Liver (tissue), 3 donors: ENCODE measurements around the gene DAZL.

Source experiments
- ATF3 ChIP-seq: IDR thresholded peaks from 2 replicates; pipeline ENCODE4 v1.6.1; 2016; ENCODE audit warnings: antibody characterized with exemption
- EGR1 ChIP-seq, 2 donors: IDR thresholded peaks; 2 replicates each; pipeline ENCODE4 v1.6.1; 2016 to 2018; ENCODE audit warnings: antibody characterized with exemption in 2 of 2, low read depth in 2 of 2
- MAX ChIP-seq: IDR thresholded peaks from 2 replicates; pipeline ENCODE4 v1.6.1; 2016; ENCODE audit warnings: antibody characterized with exemption
- NR2F2 ChIP-seq: IDR thresholded peaks from 2 replicates; pipeline ENCODE4 v1.6.1; 2016; ENCODE audit warnings: antibody characterized with exemption
- SP1 ChIP-seq: IDR thresholded peaks from 2 replicates; pipeline ENCODE4 v1.6.1; 2018; ENCODE audit warnings: antibody characterized with exemption, mild to moderate bottlenecking
- TAF1 ChIP-seq: conservative IDR thresholded peaks from 2 replicates; pipeline ENCODE4 v1.6.1; 2016; ENCODE audit warnings: antibody characterized with exemption, mild to moderate bottlenecking
- YY1 ChIP-seq: IDR thresholded peaks from 2 replicates; pipeline ENCODE4 v1.6.1; 2016; ENCODE audit warnings: antibody characterized with exemption, mild to moderate bottlenecking
- TF ChIP-seq, protein P1 (sequence below): fragments of 150-350 bp; IDR thresholded peaks from 2 replicates; pipeline ENCODE4 v1.5.1; 2017; ENCODE audit warnings: improper control_type of control experiment, low read depth, low read length; ENCODE audit not compliant: missing input control
- TF ChIP-seq, protein P2 (sequence below): IDR thresholded peaks from 2 replicates; pipeline ENCODE4 v1.6.1; 2016; ENCODE audit warnings: antibody characterized with exemption
- donor health status: healthy.
- donor health status: healthy.

DNA sequence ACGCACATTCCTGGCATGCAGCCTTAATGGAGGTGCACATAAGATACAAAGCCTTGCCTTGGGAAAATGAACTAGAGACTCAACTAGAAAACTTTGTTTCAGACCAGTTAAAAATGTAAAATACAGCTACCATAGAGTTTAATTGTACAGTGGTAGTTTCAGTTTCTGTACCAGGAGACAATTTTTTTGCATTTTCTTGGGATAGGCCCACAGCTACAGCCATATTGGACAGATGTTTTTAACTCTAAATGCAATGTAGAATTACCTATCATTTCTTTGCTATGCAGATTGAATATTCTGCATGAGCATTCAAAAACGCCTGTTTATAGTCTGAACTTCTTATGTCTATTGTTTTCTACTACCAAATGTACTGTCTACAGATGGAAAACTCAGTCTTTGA is 20.3 kb downstream of the DAZL start:
- TF ChIP-seq NR2F2 (no peak), ATF3 (no peak), YY1 (no peak), EGR1 (IDR thresholded peaks at IDR 0.05; ENCODE audit: low read depth in 2 of 2) (no peak), MAX (no peak), SP1 (no peak), TAF1 (no peak)
- TF ChIP-seq, protein P1, sequence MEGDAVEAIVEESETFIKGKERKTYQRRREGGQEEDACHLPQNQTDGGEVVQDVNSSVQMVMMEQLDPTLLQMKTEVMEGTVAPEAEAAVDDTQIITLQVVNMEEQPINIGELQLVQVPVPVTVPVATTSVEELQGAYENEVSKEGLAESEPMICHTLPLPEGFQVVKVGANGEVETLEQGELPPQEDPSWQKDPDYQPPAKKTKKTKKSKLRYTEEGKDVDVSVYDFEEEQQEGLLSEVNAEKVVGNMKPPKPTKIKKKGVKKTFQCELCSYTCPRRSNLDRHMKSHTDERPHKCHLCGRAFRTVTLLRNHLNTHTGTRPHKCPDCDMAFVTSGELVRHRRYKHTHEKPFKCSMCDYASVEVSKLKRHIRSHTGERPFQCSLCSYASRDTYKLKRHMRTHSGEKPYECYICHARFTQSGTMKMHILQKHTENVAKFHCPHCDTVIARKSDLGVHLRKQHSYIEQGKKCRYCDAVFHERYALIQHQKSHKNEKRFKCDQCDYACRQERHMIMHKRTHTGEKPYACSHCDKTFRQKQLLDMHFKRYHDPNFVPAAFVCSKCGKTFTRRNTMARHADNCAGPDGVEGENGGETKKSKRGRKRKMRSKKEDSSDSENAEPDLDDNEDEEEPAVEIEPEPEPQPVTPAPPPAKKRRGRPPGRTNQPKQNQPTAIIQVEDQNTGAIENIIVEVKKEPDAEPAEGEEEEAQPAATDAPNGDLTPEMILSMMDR = no peak
- TF ChIP-seq, protein P2, sequence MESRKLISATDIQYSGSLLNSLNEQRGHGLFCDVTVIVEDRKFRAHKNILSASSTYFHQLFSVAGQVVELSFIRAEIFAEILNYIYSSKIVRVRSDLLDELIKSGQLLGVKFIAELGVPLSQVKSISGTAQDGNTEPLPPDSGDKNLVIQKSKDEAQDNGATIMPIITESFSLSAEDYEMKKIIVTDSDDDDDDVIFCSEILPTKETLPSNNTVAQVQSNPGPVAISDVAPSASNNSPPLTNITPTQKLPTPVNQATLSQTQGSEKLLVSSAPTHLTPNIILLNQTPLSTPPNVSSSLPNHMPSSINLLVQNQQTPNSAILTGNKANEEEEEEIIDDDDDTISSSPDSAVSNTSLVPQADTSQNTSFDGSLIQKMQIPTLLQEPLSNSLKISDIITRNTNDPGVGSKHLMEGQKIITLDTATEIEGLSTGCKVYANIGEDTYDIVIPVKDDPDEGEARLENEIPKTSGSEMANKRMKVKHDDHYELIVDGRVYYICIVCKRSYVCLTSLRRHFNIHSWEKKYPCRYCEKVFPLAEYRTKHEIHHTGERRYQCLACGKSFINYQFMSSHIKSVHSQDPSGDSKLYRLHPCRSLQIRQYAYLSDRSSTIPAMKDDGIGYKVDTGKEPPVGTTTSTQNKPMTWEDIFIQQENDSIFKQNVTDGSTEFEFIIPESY = no peak
